ENCODE measurements around the gene UBE2J2.

UBE2J2 gene

DNA sequence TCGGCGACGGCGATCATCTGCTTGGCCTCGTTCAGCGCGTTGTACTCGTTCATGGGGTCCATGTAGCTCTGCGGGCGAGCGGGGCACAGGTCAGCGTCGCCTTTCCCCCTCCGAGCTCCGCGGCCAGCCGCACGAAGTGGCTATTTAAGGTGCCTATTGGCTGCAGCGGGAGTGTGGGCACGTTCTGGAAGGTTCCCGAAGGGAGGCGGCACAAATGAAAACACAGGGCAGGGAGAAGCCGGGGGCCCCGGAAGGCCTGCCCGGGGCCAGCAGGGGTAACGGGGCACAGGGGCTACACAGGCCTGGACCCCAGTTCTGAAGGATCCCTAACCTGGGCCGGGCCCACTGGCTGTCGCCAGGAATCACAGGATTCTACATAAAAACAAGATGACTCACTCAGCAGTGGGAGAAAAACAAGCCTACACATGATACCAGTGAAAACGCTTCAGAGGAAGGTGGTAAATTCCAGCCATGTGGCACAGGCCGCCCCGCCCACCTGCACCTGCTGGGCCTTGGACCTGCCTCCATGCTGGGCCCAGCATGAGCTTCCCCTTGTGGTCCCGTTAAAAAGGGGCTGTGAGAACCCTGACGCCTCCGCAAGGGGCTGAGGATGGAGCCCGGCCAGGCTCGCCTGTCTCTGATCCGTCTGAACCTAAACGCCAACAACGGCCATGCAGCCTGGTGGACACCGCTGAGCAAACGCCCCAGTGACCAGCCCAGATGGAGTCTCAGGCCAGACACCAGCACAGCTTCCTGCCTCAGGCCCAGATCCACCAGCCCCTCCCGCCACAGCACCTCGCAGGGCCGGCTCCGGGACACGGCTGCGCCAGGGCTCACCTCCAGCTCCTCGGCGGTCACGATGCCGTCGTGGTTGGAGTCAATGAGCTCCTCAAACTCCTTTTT, 55.8 kb downstream of the UBE2J2 start:
- Mint-ChIP-seq H3K27me3 (no peaks in the 10 kb centered on the region), H3K36me3 (peaks cover 59% of the 10 kb centered on the region), H3K4me3 (no peak overlapping the region), H3K9me3 (no peaks in the 10 kb centered on the region), H3K27ac (peak overlapping the region; percentile 51), H3K4me1 (peaks cover 56% of the 10 kb centered on the region)
- ATAC-seq = peak; percentile 34

DNA sequence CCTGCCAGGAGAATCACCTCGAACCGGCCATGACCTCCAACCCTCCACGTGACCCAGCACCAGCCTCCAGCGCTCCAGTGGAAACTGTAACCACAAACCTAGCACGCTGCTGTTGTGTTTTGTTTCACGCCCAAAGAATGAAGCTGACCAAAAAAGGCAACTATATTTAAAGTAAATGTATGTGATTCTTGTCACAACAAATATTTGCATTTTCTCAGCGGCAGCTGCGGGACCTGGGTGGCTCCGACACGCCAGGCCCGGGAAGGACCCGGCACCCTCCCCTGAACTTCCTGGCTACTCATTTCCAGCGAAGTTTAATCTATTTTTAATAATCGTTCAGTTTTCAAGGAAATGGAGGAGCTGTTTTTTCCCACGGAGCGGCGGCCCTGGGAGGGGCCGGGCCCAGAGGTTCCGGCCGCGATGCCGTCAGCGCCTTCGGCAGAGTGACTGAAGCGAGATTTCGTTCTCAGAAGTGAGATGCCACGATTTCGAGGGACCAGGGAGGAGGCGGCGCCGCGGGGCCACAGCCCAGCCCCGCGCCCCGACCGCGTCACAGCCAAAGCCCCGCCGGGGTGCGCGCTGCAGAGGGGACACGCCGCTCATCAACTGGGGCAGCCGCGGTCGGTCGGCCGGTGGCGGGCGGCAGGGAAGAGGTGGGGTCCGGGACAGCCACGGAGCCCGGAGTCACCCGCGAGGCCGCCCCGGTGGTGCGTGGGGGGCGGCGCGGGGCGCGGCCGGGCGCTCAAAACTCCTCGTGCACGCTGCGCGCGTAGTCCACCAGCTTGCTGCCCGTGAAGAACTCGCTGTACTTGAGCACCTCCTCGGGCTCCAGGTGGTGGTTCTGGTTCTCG, 56.7 kb downstream of the UBE2J2 start:
- Mint-ChIP-seq H3K27me3 (no peaks in the 10 kb centered on the region), H3K9me3 (no peaks in the 10 kb centered on the region), H3K4me1 (peaks cover 60% of the 10 kb centered on the region), H3K36me3 (peaks cover 54% of the 10 kb centered on the region), H3K27ac (peak overlapping the region; percentile 83), H3K4me3 (no peak overlapping the region)
- ATAC-seq = no peak

DNA sequence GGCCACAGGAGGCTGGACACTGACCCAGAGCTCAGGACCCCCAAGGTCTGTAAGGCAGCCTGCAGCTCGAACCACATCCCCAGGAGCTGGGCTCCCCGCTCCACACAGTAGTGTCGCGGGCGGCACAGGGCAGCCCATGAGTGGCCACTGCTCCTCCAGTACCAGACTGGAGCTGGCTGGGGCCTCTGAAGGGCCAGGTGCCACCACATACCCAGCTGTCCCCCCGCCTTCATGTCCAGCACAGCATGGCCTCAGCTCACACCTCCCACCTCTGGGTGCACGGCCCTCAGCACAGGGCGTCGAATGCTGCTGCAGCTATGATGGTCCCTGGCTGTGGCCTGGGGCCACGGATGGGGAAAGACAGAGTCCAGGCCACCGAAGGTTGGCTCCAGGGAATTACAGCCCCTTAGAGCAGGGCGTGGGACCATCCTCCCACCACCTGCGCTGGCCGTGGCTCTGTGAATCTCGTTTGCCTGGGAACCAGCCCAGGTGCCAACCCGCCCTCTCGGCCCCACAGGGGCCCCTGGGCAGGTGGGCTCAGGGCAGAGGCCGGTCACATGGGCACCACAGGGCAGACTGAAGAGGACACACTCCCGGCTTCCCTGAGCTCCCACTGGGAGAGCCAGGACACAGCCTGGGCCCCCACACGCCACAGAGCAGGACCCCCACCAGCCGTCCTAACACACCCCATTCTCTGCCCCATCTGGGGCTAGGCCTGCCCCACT, 57.6 kb downstream of the UBE2J2 start:
- no peak for ATAC-seq
- Mint-ChIP-seq H3K36me3 (peaks cover 50% of the 10 kb centered on the region), H3K27ac (peak overlapping the region; percentile 83), H3K4me1 (peaks cover 65% of the 10 kb centered on the region), H3K4me3 (no peak overlapping the region), H3K27me3 (peaks cover 5% of the 10 kb centered on the region), H3K9me3 (no peaks in the 10 kb centered on the region)

DNA sequence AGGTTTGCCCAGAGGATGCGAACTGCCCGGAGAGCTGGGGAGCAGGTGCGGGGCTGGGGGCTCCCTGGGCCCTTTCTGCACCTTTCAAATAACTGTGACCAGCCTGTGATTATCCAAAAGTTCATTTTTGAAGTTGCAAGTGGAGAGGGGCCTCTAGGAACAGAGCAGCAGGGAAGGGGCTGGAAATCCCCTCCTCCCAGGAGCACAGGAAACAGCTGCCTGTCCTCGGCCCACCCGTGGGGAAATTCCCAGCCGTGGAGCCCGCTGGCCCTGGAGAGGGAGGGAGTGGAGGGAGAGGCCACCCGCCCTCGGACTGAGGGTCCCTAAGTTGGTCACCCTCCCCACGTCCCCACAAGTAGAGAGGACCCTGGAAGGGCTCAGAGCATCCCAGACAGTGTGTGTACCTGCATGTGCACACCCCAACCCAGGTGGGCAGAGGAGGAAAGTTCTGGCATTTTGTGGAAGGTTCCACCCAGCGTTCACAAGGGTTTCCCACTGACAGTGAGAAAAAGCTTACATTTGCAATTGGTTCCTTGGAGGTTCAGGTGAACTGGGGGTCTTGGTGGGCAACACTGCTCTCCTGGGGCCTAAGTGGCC, 58.5 kb downstream of the UBE2J2 start:
- H3K4me3 Mint-ChIP-seq = no peak overlapping the region
- H3K4me1 Mint-ChIP-seq = peaks cover 70% of the 10 kb centered on the region
- no peaks in the 10 kb centered on the region for H3K9me3 Mint-ChIP-seq
- H3K27me3 Mint-ChIP-seq = peaks cover 8% of the 10 kb centered on the region
- peaks cover 45% of the 10 kb centered on the region for H3K36me3 Mint-ChIP-seq
- ATAC-seq = no peak
- H3K27ac Mint-ChIP-seq = peak overlapping the region; percentile 72

DNA sequence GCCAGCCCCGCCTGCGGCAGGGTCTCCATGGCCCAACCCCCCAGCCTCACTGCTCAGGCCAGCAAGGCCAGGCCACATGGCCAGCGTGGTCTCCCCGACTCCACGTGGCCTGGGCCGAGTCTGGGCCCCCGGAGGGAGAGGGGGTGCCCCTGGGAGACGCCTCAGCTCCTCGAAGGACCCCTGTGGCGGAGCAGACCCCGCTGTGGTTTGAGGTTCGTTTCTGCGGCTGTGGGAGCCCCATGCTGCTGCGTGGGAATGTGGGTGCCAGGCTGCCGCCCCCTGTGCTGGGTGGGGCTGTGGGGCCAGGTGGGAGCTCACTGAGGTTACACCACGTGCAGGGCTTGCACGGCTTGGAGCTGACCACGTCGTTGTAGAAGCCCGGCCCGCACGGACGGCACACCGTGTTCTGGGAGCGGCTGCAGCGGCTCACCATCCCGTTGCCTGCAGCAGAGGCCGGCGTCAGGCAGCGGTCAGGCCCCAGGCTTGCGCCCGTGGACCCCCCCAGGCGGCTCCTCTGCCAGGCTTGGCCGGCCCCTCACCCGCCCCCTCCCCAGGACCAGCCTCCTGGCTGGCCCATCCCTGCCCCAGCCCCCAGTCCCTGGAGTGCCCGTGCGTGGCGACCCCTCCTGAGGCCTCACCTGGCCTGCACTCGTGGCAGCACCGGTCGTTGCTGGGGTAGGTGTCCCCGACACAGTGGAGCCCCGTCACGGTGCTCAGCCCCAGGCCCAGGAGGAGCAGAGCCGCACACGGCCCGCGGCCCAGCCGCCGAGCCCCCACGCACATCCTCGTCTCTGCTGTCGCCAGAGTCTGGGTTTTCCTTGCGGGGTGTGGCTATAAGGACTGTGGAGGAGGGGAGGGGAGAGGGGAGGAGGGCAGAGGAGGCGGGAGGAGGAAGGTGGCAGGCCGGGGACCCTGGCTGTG, 60.0 kb downstream of the UBE2J2 start, which contains the start of gene TNFRSF4:
TNFRSF4 (minus strand) TSS at position 809 of the 921 bp plus-strand sequence; CDS start at position 783, 26 bp downstream.
- Mint-ChIP-seq H3K36me3 (peaks cover 31% of the 10 kb centered on the region), H3K4me3 (peak within 1 kb of the TSS; percentile 57), H3K4me1 (peaks cover 69% of the 10 kb centered on the region), H3K9me3 (no peaks in the 10 kb centered on the region), H3K27me3 (peaks cover 8% of the 10 kb centered on the region), H3K27ac (peak within 1 kb of the TSS; percentile 72)
- ATAC-seq = peak; percentile 31

DNA sequence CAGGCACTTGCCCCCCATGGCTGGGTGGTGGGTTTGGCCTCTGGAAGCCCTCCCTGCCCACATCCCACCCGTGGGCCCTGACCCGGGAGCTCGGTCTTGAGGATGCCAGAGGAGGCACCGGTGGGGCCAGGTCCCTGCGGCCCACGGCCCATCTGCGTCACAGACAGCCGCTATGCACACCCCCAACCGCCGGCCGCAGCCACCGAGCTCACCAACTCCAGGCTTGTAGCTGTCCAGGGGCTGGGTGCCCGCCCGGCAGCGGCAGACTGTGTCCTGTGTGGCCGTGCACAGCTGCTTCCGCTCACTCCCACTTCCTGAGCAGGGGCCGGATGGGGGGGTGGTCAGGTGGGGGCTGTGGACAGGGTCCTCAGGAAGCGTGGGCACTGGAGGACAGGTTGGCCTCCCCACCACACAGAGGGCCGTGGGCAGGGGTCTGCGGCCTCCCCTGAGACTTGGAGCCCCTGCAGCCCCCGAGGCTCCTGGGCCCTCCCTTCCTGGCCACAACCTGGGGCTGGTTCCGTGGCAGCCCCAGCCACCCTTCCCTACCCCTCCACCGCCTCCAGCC, 60.8 kb downstream of the UBE2J2 start:
- Mint-ChIP-seq H3K4me1 (peaks cover 69% of the 10 kb centered on the region), H3K4me3 (peak overlapping the region; percentile 46), H3K27ac (no peak overlapping the region), H3K9me3 (no peaks in the 10 kb centered on the region), H3K36me3 (peaks cover 24% of the 10 kb centered on the region), H3K27me3 (peaks cover 8% of the 10 kb centered on the region)
- peak; percentile 3 for ATAC-seq

DNA sequence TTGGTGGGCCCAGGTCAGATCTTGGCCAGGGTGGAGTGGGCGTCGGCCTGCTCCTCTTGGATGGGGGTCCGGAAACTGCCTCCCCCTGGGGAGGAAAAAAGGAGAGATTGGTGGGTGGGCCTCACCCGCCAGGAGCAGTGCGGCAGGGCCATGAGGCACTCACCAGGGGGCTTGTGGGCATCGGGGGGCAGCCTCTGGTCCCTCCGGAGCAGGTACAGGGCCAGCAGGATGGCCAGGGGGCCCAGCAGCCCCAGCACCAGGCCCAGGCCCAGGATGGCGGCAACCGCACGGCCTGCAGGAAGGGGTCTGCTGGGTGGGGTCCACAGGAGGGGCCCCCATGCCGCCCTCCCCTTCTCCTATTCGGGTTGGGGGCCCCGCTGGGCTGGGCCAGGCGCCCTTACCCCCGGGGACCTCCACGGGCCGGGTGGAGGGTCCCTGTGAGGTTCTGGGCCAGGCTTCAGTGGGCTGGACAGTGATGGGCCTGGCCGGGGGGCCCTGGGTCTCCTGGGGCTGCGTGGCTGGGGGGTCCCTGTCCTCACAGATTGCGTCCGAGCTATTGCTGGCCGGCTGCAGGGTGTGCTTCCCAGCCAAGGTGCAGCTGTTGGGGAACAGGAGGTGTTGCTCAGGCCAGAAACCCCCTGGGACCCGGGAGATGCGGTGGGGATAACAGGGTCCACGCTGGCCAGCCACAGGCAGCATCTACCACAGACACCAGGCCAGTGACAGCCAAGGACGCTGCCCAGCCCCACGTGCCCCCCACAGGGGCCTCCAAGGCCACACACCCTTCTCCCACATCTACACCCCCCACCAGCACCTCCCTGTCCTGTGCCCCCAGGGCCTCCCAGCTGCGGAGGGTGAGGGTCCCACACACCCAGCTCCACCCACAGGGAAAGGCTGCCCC, 61.9 kb downstream of the UBE2J2 start:
- peak overlapping the region; percentile 57 for H3K4me3 Mint-ChIP-seq

DNA sequence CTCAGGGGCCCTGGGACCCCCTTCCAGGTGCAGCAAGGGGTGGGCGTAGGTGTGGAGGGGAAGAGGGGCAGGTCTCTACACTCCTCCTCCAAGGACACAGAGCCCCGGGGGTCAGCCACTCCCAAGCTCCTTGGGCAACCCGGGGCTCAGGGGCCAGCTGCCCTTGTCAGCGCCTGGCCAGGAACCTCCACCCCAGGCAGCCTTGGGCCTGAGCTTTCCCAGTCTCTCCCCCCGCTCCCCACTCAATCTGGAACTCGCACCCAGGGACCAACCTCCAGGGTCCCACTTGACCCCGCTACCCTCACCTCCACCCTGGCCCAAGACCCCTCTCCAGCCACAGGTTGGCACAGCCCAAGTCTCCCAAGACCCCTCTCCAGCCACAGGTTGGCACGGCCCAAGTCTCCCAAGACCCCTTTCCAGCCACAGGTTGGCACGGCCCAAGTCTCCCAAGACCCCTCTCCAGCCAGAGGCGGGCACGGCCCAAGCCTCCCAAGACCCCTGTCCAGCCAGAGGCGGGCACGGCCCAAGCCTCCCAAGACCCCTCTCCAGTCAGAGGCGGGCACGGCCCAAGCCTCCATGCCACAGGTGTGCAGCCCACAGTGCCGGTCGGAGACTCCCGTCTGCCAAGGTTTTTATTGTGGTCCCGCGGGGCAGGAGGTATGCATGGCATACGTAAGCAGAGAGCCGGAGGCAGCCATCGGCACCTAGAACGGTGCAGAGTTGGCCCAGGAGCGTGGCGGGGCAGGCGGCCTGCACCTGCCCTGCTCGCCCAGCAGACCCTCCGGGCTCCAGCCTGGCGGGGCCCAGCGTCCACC, 62.7 kb downstream of the UBE2J2 start:
- peak overlapping the region; percentile 53 for H3K27ac Mint-ChIP-seq
- peak overlapping the region; percentile 7 for H3K4me3 Mint-ChIP-seq
- peaks cover 8% of the 10 kb centered on the region for H3K27me3 Mint-ChIP-seq
- H3K9me3 Mint-ChIP-seq = no peaks in the 10 kb centered on the region
- no peak for ATAC-seq
- peaks cover 6% of the 10 kb centered on the region for H3K36me3 Mint-ChIP-seq
- H3K4me1 Mint-ChIP-seq = peaks cover 69% of the 10 kb centered on the region

More for the DNA sequence above, 61.9 kb downstream of the UBE2J2 start:
- H3K36me3 Mint-ChIP-seq = peaks cover 14% of the 10 kb centered on the region
- peaks cover 8% of the 10 kb centered on the region for H3K27me3 Mint-ChIP-seq
- ATAC-seq = no peak
- peak overlapping the region; percentile 53 for H3K27ac Mint-ChIP-seq
- H3K9me3 Mint-ChIP-seq = no peaks in the 10 kb centered on the region
- peaks cover 71% of the 10 kb centered on the region for H3K4me1 Mint-ChIP-seq

DNA sequence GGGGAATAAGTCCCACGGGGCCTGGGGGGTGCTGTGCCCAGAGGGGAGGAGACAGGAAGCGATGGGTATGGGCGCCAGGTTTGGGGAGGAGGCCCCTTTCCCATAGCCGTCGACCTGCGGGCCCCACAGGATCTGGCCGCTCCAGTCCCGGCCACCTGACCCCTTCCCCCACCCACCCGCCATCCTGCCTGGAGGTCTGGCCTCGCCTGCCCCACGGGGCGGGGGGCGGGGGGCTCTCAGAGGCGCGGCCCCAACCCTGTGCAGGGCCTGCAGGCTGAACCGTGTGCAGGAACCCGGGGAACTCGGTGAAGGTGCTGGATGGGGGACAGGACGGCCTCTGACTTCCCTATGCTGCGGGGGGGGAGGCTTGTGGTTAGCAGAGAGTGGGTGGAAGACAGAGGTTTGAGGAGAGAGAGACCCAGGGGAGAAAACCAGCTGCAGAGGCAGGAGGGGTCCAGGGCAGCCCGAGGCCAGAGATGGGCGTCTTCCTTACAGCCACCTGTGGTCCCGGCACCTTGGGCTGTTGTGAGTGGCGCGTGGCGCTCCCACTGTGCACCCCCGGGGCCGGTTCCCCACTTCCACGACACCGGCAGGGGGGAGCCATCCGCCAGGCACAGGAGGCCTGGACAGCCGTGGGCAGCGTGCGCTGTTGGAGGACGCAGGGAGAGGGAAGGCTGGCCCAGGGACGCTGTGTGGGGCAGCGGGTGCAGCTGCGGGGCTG, 64.8 kb downstream of the UBE2J2 start:
- H3K4me3 Mint-ChIP-seq = peak overlapping the region; percentile 61
- H3K4me1 Mint-ChIP-seq = peaks cover 68% of the 10 kb centered on the region
- peak; percentile 42 for ATAC-seq
- no peaks in the 10 kb centered on the region for H3K9me3 Mint-ChIP-seq
- H3K27me3 Mint-ChIP-seq = peaks cover 8% of the 10 kb centered on the region
- peak overlapping the region; percentile 90 for H3K27ac Mint-ChIP-seq
- peaks cover 6% of the 10 kb centered on the region for H3K36me3 Mint-ChIP-seq

DNA sequence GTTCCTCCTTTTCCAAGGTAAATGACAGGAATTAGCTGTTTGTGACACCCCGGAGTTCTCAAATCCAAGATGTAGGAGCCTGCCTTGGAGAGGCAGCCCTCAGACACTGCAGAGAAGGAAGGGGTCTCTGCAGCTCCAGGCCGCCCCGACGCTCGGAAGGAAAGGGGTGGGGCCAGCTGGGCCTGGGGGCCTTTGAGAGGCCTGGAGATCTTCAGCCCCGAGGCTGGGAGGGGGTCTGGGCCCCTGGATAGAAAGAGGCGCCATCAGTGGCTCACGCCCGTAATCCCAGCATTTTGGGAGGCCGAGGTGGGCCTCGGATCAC, 66.1 kb downstream of the UBE2J2 start:
- peak overlapping the region; percentile 84 for H3K4me3 Mint-ChIP-seq
- peaks cover 8% of the 10 kb centered on the region for H3K27me3 Mint-ChIP-seq
- no peak for ATAC-seq
- peak overlapping the region; percentile 90 for H3K27ac Mint-ChIP-seq
- H3K9me3 Mint-ChIP-seq = no peaks in the 10 kb centered on the region
- peaks cover 68% of the 10 kb centered on the region for H3K4me1 Mint-ChIP-seq
- H3K36me3 Mint-ChIP-seq = peaks cover 6% of the 10 kb centered on the region

DNA sequence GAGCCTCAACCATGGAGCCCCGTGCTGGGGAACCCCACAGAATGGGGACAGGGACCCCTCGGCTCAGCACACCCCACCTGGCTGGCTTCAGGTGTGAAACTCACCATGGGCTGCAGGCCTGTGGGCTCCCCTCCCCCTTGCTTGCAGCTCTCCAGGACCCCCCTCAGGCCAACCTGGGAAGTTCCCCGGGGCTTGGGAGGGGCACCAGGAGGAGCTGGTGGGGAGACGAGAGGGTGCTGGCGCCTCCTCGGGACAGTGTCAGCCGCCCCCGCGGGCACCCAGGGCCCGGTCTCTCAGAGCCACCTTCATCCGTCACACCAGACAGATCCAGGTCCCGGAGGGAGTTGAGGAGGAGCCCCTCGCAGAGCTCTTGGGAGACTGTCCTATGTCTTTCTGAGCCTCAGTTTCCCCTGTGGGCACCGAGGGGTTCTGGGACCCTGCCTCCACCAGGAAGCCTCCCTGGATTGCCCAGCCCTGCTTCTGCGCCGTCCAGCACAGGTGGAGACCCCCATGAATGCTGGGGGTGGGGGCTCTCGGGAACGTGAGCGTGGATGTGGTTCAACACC, 66.6 kb downstream of the UBE2J2 start:
- Mint-ChIP-seq H3K27ac (peak overlapping the region; percentile 90), H3K27me3 (peaks cover 8% of the 10 kb centered on the region), H3K36me3 (peaks cover 6% of the 10 kb centered on the region), H3K4me3 (peak overlapping the region; percentile 84), H3K9me3 (no peaks in the 10 kb centered on the region), H3K4me1 (peaks cover 64% of the 10 kb centered on the region)
- ATAC-seq = peak; percentile 0

Data from stimulated activated memory B cell treated with anti-CD40 and anti-IgM and Interleukin-4, amounts not matched to agents 10 μg/mL and 1 μg/mL and 100 μg/mL, for 72 hours (primary cell).